Tibial artery (tissue), 4 donors: ENCODE data around the gene L3MBTL3.

Experiments used
- DNase-seq, 2 donors: peaks; one replicate each; pipeline ENCODE4 v3.0.0-alpha.2; 2019
- H3K27ac ChIP-seq, 2 donors: fragments of 200-600 bp; sonication (generic) in 1 of 2; 1 replicate in 1 of 2; 2 replicates in 1 of 2; pipeline ENCODE4 v1.5.1; 2018 to 2019; ENCODE audit warnings: mild to moderate bottlenecking in 1 of 2
- H3K27me3 ChIP-seq, 2 donors: fragments of 200-600 bp; sonication (generic) in 1 of 2; one replicate each; pipeline versions ENCODE4 v1.5.1 to v1.6.0; 2016 to 2019
- H3K36me3 ChIP-seq, 3 donors: fragments of 200-600 bp; sonication (generic) in 2 of 3; one replicate each; pipeline ENCODE4 v1.5.1; 2016 to 2019; ENCODE audit warnings: mild to moderate bottlenecking in 2 of 3
- H3K4me1 ChIP-seq, 4 donors: fragments of 200-600 bp; sonication (generic) in 2 of 4; 1 replicate in 3 of 4; 2 replicates in 1 of 4; pipeline ENCODE4 v1.5.1; 2016 to 2019
- H3K4me3 ChIP-seq, 2 donors: fragments of 200-600 bp; sonication (generic) in 1 of 2; 1 replicate in 1 of 2; 2 replicates in 1 of 2; pipeline ENCODE4 v1.5.1; 2018 to 2019; ENCODE audit warnings: mild to moderate bottlenecking in 2 of 2
- H3K9me3 ChIP-seq, 3 donors: fragments of 200-600 bp; sonication (generic) in 1 of 3; one replicate each; pipeline ENCODE4 v1.5.1; 2016 to 2019
- CTCF ChIP-seq, 2 experiments: fragments of 200-600 bp in 1 of 2; fragments of 450-650 bp in 1 of 2; IDR thresholded peaks; one replicate each; pipeline ENCODE4 v1.5.1; 2017 to 2019; ENCODE audit warnings: antibody characterized with exemption in 2 of 2, mild to moderate bottlenecking in 1 of 2, moderate library complexity in 1 of 2
- intact Hi-C: fragments of 100-400 bp; cut with DNase I; formaldehyde crosslinking; loops from one replicate; pipeline ENCODE4 v1.15.0; 2023; ENCODE audit warnings: low total_unique reads

Gene L3MBTL3

GRCh38 chr6:130047088-130047995, 29.0 kb downstream of the L3MBTL3 start:
- H3K36me3 ChIP-seq, result peaks cover 0 to 26% (median 5%) of the 10 kb centered on the region in 3 donors
- intact Hi-C loops, result no loop called here
- no peaks in the 10 kb centered on the region for H3K4me1 ChIP-seq
- TF ChIP-seq CTCF (IDR thresholded peaks at IDR 0.05), result no peak
- no peaks in the 10 kb centered on the region for H3K27me3 ChIP-seq
- no peak overlapping the region for H3K4me3 ChIP-seq
- H3K9me3 ChIP-seq, result no peaks in the 10 kb centered on the region
- no peak overlapping the region for H3K27ac ChIP-seq
- DNase-seq, result no peak

- Histone ChIP-seq H3K27me3 (no peaks in the 10 kb centered on the region), H3K4me1 (no peaks in the 10 kb centered on the region), H3K36me3 (peaks cover 7 to 43% (median 19%) of the 10 kb centered on the region in 3 donors), H3K4me3 (no peak overlapping the region), H3K27ac (no peak overlapping the region), H3K9me3 (no peaks in the 10 kb centered on the region)
- intact Hi-C loops, result no loop called here
- no peak for TF ChIP-seq CTCF (IDR thresholded peaks at IDR 0.05)
- no peak for DNase-seq
Observed at GRCh38 chr6:130050230-130050629, 31.8 kb downstream of the L3MBTL3 start.

- no peak overlapping the region for H3K27ac ChIP-seq
- peaks cover 20 to 73% (median 30%) of the 10 kb centered on the region in 3 donors for H3K36me3 ChIP-seq
- H3K4me1 ChIP-seq, result no peaks in the 10 kb centered on the region
- no peak for TF ChIP-seq CTCF (IDR thresholded peaks at IDR 0.05)
- H3K9me3 ChIP-seq, result no peaks in the 10 kb centered on the region
- intact Hi-C loops, result no loop called here
- H3K4me3 ChIP-seq, result no peak overlapping the region
- DNase-seq, result no peak
- H3K27me3 ChIP-seq, result no peaks in the 10 kb centered on the region
Observed at GRCh38 chr6:130054725-130055124, 36.3 kb downstream of the L3MBTL3 start.

GRCh38 chr6:130055271-130055670, 36.9 kb downstream of the L3MBTL3 start:
- Histone ChIP-seq H3K36me3 (peaks cover 20 to 72% (median 30%) of the 10 kb centered on the region in 3 donors), H3K9me3 (no peaks in the 10 kb centered on the region), H3K27me3 (no peaks in the 10 kb centered on the region), H3K4me1 (no peaks in the 10 kb centered on the region), H3K27ac (no peak overlapping the region), H3K4me3 (no peak overlapping the region)
- intact Hi-C loops, result no loop called here
- DNase-seq, result no peak
- TF ChIP-seq CTCF (IDR thresholded peaks at IDR 0.05), result no peak

- no peaks in the 10 kb centered on the region for H3K4me1 ChIP-seq
- TF ChIP-seq CTCF (IDR thresholded peaks at IDR 0.05), result no peak
- H3K9me3 ChIP-seq, result no peaks in the 10 kb centered on the region
- no peak for DNase-seq
- intact Hi-C loops, result no loop called here
- no peak overlapping the region for H3K27ac ChIP-seq
- H3K27me3 ChIP-seq, result no peaks in the 10 kb centered on the region
- peaks cover 20 to 64% (median 25%) of the 10 kb centered on the region in 3 donors for H3K36me3 ChIP-seq
- H3K4me3 ChIP-seq, result no peak overlapping the region
Observed at GRCh38 chr6:130057495-130057894, 39.1 kb downstream of the L3MBTL3 start.
